Fibroblast of the conjunctiva (primary cell): ENCODE measurements around the gene NRP2.
A peak's percentile ranks its signal among the peaks of the same experiment; 100 is the strongest.

ENCODE experiments used
- DNase-seq: peaks from one replicate; pipeline ENCODE4 v3.0.0-alpha.2; 2010; ENCODE audit warnings: low read depth

Gene NRP2

DNA sequence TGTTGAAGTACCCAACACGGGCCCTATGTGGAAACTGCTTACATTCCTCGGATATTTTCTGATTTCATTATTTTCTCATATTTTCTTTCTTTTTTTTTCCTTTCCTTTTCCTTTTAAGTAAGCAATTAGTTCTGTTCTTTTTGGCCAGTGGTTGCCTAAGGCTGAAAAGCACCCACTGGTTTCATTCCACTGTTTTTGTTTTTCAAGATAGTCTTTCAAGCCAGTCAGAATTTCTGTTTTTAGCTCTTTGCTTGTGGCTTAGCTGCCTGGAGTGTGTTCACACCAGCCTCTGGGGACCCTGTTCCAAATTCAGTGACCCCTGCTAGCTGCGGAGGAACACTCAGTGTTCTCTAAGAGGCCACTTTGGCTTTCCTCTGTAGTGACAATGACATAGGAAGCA lies 73.6 kb downstream of the NRP2 start:
- DNase-seq, result no peak

DNA sequence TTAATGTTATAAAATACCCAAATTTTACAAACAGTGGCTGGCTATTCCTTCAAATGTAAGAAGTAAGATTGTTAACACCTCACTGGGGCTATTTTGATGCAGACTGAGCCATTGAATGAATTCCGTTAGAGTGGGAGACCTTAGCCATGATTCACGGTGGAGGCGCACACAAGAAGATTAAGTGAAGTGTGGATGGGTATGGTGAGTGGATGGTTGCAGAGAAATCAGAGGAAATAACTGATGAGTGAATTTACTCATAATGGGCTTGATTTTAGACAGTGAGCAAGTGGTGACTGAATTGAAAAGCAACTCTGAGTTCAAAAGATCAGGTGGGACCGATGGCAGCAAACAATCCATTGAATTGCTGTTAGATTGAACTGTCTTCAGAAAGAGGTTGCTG lies 75.0 kb downstream of the NRP2 start:
- no peak for DNase-seq

DNA sequence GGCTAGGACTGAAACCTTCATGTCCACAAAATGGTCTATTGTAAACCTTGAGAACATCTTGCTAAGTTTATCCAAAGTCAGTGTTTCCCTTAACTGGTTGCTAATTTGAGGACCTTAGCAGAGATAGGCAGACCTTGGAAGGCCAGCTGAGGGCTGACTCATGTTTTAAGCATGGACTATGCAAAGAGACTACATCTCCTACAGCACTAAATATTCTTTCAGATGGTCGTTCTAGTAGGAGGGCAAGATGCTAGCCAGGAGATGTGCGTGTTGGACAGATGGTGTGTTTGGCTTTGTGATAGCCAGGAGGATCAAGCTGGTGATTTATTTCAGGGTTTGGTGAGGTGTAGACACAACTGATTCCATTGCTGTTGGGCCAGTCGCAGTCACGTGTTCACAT lies 75.8 kb downstream of the NRP2 start:
- no peak for DNase-seq

DNA sequence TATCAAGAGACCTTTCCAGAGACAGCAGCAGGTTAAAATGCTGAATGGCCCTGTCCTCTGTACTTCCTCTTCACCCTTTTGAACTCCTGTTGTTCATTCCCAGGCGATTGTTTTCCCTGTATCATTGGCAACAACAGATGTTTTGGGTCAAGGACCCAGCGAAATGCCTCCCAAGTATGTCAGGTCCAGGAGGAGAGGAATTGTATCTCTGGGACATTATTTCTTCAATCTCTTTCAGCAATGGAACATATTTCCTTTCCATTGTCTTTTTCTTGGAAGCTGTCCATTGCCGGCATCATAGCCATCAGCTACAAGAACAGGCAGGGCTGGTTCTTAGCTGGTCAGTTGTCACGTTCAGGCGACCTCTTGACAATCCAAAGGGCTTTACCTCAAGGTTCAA lies 76.2 kb downstream of the NRP2 start:
- no peak for DNase-seq

DNA sequence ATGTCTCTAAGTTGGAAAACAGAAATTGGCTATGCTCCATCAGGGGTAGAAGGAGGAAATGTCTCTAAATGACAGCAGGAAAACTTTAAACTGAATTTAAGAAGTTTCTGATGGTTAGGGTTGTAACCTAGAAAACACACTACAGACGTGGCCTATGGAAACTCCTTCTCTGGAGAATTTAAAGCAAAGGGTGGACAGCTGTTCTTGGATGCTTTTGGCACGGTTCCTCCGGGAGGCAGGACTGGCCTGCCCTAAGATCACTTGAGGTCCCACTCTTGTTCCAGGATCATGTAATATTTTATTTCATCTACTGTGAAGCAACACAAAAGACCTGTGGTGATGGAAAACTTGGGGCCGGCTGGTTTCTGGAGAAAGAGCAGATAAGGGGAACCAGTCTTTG lies 77.0 kb downstream of the NRP2 start:
- no peak for DNase-seq

DNA sequence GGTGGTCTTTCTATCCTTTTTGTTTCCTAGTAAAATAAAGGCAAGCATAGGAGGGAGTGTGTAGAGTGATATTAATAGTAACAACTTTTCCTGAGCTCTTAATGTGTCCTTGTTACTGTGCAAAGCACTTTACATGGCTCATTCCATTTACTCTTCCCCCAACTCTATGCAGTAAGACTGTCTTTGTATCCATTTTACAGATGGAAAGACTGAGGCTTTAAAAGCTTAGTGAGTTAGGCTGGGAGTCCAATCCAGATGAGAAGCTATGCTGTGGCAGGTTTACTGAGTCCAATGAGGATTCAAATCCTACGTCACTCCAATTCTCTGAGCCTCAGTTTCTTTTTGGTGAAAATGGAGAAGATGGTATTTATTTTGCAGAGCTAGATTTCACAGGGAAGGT lies 77.4 kb downstream of the NRP2 start:
- DNase-seq, result no peak

DNA sequence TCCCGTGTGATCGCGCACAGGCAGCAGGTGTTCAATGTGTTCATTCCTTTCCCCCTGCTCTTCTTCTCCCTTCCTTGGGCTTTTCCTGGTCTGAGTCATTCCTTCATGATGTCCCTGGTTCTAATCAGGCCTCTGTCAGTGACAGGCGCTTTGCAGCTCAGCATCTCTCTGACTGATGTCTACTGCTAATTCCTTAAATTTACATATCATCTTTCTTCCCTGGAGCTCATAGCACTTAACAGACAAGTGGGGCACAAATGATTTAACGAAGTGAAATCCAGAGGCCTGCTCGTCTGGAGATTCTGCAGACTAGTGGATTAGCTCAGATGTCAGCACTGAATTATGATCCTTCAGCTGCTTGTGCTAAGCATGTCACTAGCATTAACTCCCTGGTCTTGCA lies 77.9 kb downstream of the NRP2 start:
- no peak for DNase-seq

DNA sequence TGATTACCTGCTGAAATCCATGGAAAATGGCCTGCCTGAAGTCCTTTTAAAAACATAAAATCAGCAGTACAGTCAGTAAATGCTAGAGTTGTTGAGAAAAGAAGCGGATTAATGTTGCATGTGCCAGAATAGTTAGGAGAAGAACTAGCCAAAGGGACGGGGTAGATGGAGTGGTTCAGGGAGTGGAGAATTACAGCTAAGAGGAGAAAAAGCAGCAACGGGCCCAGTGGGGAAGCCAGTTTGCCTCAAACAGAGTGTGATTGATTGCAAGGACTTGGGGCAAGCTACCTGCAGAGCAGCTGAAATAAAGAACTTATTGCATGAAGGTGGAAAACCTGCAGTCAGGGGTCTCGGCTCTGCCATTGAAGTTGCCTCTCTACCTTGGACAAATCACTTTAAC lies 79.1 kb downstream of the NRP2 start:
- no peak for DNase-seq

DNA sequence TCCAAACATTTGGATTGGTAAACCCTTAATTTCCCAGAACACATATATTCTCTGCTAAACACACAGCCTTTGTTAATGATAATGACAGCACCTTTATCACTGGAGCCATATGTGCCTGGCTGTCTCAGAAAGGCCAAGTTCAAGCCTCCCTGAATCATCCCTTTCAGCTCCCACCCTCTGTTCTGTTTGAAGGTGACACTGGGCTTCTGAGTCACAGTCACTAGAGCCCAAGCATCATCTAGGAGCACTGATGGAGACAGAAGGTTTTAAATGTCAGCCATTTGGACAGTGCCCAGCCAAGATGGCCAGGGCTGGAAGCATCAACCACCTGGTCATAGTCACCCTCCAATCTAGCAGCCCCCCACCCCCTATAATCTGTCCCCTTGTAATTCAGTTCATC lies 80.6 kb downstream of the NRP2 start:
- DNase-seq, result no peak

DNA sequence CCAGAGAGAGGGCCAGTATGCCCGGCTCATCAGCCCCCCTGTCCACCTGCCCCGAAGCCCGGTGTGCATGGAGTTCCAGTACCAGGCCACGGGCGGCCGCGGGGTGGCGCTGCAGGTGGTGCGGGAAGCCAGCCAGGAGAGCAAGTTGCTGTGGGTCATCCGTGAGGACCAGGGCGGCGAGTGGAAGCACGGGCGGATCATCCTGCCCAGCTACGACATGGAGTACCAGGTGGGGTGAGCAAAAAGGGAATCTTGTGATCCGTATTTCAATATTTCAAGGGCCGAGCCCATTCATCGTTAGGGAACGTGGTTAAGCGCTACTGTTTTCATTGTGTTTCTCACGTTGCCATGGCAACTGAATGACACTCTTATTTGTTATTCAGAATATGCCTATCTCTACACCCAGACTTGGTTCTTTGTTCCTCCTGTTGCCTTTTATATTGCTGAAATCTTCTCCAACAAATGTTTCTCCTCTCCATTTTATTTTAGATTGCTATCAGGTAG lies 81.5 kb downstream of the NRP2 start:
- DNase-seq, result peak; percentile 70

DNA sequence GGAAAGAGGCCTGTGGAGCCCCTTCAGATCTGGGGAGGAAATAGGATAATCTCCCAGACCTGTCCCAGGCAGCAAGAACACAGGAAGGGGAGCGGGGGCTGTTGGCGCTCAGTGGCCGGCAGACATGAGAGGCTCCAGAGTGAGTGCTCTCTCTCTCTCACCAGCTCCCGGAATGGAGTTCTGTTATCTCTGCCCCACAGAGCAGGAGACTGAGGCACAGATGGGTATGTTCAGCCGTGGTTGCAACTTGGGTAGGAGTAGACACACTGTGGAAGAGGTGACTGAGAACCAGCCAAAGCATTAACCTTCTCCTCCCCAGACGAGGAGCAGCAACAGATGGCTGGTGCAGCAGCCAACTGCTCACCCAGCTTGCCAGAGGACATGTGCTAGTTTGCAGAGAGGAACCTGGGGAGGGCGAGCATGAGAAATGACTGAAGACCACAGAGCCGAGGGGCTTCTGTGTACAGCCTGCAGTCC lies 82.0 kb downstream of the NRP2 start:
- no peak for DNase-seq

DNA sequence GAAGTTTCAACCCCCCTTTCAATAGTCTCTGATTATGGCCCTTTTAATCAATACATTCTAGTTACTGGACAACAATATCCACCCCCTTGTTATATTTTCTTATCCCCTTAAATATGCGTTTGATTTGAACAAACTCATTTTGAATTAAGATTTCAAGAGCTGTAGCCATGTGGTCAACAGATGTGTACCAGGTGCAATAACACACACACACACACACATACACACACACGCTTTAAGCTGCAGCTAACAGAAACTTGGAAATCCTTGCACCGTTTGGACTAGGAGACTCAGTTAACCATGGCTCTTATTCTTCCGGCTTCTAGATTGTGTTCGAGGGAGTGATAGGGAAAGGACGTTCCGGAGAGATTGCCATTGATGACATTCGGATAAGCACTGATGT lies 82.8 kb downstream of the NRP2 start:
- DNase-seq, result no peak

DNA sequence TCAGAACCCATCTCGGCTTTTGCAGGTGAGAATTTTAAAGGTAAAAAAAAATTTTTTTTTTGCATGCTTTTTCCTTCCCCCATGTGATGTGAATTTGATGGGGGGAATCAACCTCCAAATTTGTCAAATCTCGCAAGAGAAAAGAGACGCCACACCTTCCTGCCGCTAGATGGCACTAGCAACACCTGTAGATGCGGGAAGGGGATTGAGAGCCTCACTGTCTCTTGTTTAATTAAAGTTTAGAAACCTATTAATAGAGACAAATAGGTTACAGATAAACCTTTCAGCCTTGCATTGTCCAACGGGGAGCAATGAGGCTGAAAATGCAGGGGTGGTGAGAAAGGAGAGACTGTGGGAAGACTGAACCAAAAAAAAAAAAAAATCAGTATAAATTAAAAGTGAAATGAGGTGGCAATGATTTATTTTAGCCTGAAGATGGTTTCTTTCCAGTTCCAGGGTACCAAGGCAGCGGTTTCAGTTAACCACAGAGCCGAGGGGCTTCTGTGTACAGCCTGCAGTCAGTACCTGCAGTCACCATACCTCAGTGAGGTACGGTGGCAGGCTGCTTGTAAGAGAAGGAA lies 84.6 kb downstream of the NRP2 start:
- peak; percentile 54 for DNase-seq

DNA sequence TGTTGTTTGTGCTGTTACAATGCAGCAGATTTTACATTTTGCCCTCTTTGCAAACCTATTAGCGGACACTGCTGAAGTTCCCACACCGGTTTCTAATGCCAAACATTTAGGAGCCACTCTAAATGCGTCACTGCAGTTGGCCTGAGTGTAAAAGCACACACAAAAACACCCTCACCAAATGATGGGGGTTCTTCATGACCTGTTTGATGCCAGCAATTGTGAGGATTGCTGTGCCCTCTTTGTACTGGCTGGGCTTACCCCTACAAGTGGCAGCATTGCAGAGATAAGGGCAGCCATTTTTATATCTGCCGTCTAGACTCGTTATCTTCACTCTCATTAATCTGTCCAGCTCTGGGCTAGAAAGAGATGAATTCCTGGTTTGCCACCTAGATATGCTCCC lies 85.3 kb downstream of the NRP2 start:
- DNase-seq, result no peak

DNA sequence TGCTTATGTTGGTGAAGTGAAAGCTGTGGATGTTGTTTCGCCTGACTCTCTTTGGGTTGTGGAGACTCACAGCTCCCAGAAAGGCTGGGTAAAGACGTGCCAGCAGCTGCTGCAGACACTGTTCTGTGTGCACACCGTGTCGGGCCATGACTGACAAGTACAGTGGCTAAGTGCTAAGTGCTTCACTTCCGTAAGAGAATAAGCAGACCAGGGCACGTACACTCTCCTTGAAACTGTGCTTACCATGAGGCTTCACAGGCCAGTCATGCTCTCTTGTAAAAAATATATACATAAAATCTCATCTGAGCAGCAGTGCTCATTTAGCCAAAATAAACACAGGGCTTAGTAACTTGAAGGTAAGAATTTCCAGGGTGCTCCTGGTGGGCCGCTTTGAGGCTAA lies 86.0 kb downstream of the NRP2 start:
- no peak for DNase-seq

DNA sequence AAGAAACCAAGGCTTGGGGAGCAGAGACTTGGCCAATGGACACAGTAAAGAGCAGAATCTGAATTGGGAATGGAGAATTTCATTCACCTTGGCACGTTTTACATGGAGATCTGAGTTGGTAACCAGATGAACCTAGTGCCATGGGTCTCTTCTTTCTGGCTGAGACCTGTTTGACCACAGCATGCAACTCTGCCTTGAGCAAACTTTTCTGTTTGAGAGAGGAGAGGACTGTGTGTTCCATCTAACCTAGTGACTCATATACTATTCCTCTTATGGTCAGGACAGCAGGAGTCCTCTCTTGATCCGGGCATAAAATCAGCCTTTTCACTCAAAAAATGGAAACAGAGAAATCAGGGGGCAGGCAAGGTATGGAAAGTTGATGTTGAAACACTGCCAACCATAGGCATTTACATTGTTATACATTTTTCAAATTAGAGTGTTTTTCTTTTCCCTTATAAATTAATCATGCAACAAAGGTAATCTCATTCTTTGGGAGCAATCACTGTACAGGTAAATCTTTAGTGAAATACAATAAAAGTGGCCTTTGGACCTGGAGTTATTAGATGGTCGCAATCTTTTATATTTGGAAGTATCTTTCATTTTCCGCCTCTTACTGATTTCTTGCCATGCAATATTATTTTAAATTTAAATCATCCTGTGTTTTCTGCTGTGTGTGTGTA lies 86.7 kb downstream of the NRP2 start:
- DNase-seq, result peak; percentile 26

DNA sequence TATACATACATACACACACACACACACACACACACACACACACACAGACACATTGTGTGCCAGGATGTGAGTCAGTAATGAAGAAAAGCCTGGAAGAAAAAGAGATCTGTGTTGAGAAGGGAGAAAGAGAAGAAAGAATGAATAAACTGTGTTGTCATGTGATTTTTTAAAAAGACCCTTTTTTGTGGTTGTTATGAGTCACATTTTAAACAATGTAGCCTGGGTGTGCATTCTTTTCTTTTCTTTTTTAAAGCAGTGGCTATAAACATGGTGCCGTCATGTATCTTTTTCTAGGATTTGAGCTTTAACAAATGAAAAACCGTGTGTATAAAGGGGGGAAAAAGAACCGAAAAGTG lies 87.2 kb downstream of the NRP2 start:
- DNase-seq, result peak; percentile 52

DNA sequence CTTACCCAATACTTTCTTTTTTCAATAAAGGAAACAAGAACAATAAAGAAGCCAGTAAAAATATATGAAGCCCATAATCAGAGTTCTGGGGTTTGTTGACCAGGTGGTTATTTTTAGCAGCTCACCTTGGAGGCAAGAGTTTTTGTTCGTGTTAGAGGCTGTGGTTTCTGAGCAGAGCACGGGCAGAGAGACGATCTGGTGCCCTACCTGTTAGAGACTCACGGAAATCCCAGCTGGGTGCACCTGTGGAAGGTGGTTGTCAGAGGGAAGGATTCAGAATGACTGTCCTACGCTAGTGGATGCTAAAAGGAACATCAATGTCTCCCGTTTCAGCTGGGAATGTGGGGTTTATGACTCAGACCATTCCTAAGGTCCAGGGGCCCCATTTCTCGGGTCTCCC lies 87.6 kb downstream of the NRP2 start:
- no peak for DNase-seq

DNA sequence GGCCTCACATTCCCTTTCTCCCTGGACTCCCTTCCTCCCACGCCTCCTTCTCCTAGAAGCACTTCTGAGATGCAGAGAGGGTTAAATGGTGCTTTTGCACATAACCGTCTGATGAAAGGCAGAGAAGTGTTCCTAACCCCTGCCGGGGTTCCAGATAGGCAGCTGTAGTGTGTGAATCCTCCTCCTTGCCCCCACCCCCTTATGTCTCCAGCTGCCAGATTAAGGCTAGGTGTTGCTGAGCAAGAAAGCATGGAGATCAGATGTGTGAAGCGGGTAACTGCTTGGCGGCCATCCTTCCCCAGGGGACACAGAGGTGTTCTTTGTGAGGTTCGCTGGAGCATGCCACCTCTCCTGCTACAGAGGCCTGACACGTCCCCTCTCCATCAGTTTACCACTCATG lies 88.3 kb downstream of the NRP2 start:
- DNase-seq, result no peak

DNA sequence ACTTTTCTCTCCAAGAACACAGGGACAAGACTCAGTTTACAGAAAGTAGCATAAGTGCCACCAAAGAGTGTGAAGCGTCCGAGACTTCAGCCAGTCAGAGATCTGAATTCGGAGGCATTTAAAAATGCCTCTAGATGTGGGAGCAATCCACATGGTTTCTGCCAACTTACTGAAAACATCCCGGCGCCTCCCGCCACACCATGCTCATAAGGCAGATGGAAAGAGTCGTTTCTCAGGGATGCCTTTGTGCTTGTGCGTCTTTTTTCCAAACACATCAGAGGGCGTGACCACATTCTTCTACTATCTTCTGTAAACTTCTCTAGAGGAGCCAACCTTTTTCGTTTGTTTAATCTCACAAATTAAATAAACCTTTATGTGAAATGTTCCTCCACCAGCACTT lies 88.7 kb downstream of the NRP2 start:
- DNase-seq, result no peak

DNA sequence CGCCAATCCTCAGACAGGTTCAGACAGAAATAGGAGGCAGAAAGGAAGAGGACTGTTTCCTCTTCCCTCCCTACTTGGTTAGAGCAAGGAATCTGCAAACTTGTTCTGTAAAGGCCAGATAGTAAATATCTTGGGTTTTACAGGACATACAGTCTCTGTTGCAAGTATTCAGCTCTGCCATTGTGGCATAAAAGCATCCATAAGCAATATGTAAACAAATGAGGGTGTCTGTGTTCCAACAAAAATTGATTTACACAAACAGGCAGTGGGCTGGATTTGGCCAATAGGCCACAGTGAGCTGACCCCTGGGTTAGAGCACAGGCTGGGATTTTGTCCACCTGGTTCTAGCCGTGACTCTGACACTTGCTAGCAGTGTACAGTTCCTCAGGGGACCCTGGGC lies 89.4 kb downstream of the NRP2 start:
- no peak for DNase-seq

DNA sequence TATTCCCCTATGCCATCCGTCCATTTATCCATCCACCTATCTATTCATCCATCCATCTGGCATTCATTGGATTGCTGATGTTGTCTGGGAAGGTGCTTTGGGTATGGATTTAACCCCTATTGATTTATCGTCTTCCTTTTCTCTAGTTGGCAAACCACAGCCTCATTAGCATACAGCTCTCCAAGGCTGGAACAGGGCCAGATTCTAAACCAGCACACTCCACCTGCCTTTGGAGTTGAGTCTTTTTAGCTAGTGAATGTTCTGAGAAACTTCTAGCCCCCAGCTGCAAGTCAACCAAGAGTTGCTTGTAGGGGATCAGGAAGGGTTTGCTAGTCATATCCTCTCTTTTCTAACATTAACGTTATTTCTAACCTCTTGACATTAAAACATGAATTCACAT lies 90.7 kb downstream of the NRP2 start:
- no peak for DNase-seq

DNA sequence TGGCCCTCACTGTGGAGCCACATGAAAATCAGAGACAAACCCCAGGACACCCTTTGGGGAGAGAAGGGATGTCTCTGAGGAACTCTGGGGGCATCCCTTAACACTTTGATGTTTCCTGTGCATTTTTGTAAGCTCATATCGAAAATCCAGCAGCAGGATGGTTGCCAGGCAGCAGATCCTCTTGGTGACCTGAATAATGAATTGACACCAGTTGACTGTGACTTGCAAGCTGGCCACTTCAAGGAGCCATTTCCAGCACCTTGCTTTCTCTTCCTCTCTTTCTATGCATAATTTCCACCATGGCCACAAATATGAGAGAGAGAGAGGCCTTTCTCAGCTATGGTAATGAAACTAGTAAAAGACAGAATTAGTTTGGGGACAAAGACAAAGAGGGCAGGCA lies 91.7 kb downstream of the NRP2 start:
- DNase-seq, result no peak
